ENCODE data around the gene MSI2. TPM values are rescaled to one million over a fixed set of nuclear protein-coding genes. Genes with fewer than 3 reads are reported as not detected.

Gene MSI2
- total RNA-seq, 1 experiment from 2014 or later: 174 TPM

DNA sequence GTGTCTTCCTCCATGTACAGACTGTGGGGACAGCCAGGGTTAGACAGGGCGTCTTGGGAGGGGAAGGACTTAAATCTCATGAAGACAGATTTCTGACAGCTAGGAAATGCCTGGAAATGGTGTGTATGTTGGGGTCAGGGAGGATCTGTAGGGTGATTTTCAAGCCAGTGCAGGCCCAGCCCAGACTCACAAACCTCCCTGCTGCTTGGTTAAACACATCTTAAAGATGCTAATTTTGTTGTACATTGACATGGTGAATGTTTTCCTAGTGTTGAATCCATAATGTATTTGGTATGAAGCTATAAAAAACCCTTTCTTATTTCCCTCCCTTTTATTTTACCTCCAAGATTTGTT lies 250.4 kb downstream of the MSI2 start:
- H3K4me3 ChIP-seq (ENCODE audit: low read depth, low read length): no peak overlapping the region
- Mint-ChIP-seq H3K4me1 (ENCODE audit: low read depth, unreplicated experiment) (no peaks in the 10 kb centered on the region), H3K9me3 (ENCODE audit: unreplicated experiment) (no peaks in the 10 kb centered on the region), H3K36me3 (ENCODE audit: insufficient read depth, unreplicated experiment) (peaks cover 38% of the 10 kb centered on the region), H3K27me3 (ENCODE audit: insufficient read depth, unreplicated experiment) (no peaks in the 10 kb centered on the region), H3K4me3 (ENCODE audit: unreplicated experiment) (no peak overlapping the region), H3K27ac (ENCODE audit: unreplicated experiment) (no peak overlapping the region)
- POLR2A ChIA-PET: no interaction called here
- no TSS peak for BruUV-seq (replicated peaks)
- no peaks in the 10 kb centered on the region for H3K36me3 ChIP-seq (ENCODE audit: control insufficient read depth, insufficient read depth, low read length)
- H3K9me3 ChIP-seq: no peaks in the 10 kb centered on the region
- TF ChIP-seq, protein P1, sequence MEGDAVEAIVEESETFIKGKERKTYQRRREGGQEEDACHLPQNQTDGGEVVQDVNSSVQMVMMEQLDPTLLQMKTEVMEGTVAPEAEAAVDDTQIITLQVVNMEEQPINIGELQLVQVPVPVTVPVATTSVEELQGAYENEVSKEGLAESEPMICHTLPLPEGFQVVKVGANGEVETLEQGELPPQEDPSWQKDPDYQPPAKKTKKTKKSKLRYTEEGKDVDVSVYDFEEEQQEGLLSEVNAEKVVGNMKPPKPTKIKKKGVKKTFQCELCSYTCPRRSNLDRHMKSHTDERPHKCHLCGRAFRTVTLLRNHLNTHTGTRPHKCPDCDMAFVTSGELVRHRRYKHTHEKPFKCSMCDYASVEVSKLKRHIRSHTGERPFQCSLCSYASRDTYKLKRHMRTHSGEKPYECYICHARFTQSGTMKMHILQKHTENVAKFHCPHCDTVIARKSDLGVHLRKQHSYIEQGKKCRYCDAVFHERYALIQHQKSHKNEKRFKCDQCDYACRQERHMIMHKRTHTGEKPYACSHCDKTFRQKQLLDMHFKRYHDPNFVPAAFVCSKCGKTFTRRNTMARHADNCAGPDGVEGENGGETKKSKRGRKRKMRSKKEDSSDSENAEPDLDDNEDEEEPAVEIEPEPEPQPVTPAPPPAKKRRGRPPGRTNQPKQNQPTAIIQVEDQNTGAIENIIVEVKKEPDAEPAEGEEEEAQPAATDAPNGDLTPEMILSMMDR (IDR thresholded peaks at IDR 0.05; ENCODE audit: insufficient read depth in 1 of 2, low read depth in 1 of 2, low read length in 1 of 2, severe bottlenecking in 1 of 2, unreplicated experiment in 1 of 2): no peak
- intact Hi-C loops (cut with micrococcal nuclease; ENCODE audit: unreplicated experiment): no loop called here
- no peaks in the 10 kb centered on the region for H3K4me1 ChIP-seq
- H3K27me3 ChIP-seq (replicated peaks; ENCODE audit: control insufficient read depth, insufficient read depth, low read length): no peaks in the 10 kb centered on the region
- CTCF ChIA-PET: no interaction called here
- no peak for DNase-seq

- Histone ChIP-seq H3K36me3 (ENCODE audit: control insufficient read depth, insufficient read depth, low read length) (no peaks in the 10 kb centered on the region), H3K9me3 (no peaks in the 10 kb centered on the region), H3K4me1 (no peaks in the 10 kb centered on the region), H3K4me3 (ENCODE audit: low read depth, low read length) (no peak overlapping the region), H3K27me3 (replicated peaks; ENCODE audit: control insufficient read depth, insufficient read depth, low read length) (no peaks in the 10 kb centered on the region)
- intact Hi-C loops (cut with micrococcal nuclease; ENCODE audit: unreplicated experiment): no loop called here
- no TSS peak for BruUV-seq (replicated peaks)
- Mint-ChIP-seq H3K27ac (ENCODE audit: unreplicated experiment) (no peak overlapping the region), H3K4me1 (ENCODE audit: low read depth, unreplicated experiment) (no peaks in the 10 kb centered on the region), H3K4me3 (ENCODE audit: unreplicated experiment) (no peak overlapping the region), H3K27me3 (ENCODE audit: insufficient read depth, unreplicated experiment) (no peaks in the 10 kb centered on the region), H3K36me3 (ENCODE audit: insufficient read depth, unreplicated experiment) (peaks cover 42% of the 10 kb centered on the region), H3K9me3 (ENCODE audit: unreplicated experiment) (no peaks in the 10 kb centered on the region)
- DNase-seq: no peak
- TF ChIP-seq, protein P1 (IDR thresholded peaks at IDR 0.05; ENCODE audit: insufficient read depth in 1 of 2, low read depth in 1 of 2, low read length in 1 of 2, severe bottlenecking in 1 of 2, unreplicated experiment in 1 of 2): no peak
- ChIA-PET POLR2A (no interaction called here), CTCF (no interaction called here)
Observed at GRCh38 chr17:57507828-57508227, 251.5 kb downstream of the MSI2 start.

DNA sequence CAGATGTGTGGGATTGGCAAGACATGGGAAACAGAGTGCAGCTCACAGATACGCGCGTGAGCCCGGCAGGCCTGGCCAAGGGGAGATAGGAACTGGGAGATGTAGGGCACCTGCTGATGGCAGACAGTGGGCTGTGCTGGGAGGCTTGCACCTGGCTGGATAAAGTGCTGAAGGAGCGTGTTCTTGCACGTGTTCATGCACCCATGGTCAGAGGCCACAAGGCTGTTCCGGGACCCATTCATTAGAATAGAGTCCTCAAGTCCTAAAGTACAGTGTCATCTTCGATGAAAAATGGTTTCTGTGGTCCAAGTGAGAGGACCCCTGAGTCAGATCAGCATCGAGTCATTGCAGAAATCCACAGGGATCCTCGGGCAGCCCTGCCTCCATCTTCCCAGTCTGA lies 252.3 kb downstream of the MSI2 start:
- TF ChIP-seq, protein P1 (IDR thresholded peaks at IDR 0.05; ENCODE audit: insufficient read depth in 1 of 2, low read depth in 1 of 2, low read length in 1 of 2, severe bottlenecking in 1 of 2, unreplicated experiment in 1 of 2): no peak
- H3K4me3 ChIP-seq (ENCODE audit: low read depth, low read length): no peak overlapping the region
- no peaks in the 10 kb centered on the region for H3K9me3 ChIP-seq
- Mint-ChIP-seq H3K36me3 (ENCODE audit: insufficient read depth, unreplicated experiment) (peaks cover 39% of the 10 kb centered on the region), H3K9me3 (ENCODE audit: unreplicated experiment) (no peaks in the 10 kb centered on the region), H3K4me1 (ENCODE audit: low read depth, unreplicated experiment) (no peaks in the 10 kb centered on the region), H3K27ac (ENCODE audit: unreplicated experiment) (no peak overlapping the region), H3K4me3 (ENCODE audit: unreplicated experiment) (no peak overlapping the region), H3K27me3 (ENCODE audit: insufficient read depth, unreplicated experiment) (no peaks in the 10 kb centered on the region)
- BruUV-seq (replicated peaks): no TSS peak
- intact Hi-C loops (cut with micrococcal nuclease; ENCODE audit: unreplicated experiment): no loop called here
- no peaks in the 10 kb centered on the region for H3K36me3 ChIP-seq (ENCODE audit: control insufficient read depth, insufficient read depth, low read length)
- H3K27me3 ChIP-seq (replicated peaks; ENCODE audit: control insufficient read depth, insufficient read depth, low read length): no peaks in the 10 kb centered on the region
- H3K4me1 ChIP-seq: no peaks in the 10 kb centered on the region
- ChIA-PET CTCF (no interaction called here), POLR2A (no interaction called here)
- DNase-seq: no peak
